Liver (tissue), 9 donors: Measurements from ENCODE around the gene HTRA1. TPM values are rescaled to one million over a fixed set of nuclear protein-coding genes. Genes with fewer than 3 reads are reported as not detected.

ENCODE experiments used
- DNase-seq: peaks from one replicate; pipeline ENCODE4 v3.0.0-alpha.2; 2017; ENCODE audit warnings: low spot score
- H3K27ac ChIP-seq, 2 donors: one replicate each; pipeline ENCODE4 v1.7.0; 2013; ENCODE audit warnings: inconsistent platforms in 2 of 2, low read length in 2 of 2, control low read depth in 1 of 2, low read depth in 1 of 2, mild to moderate bottlenecking in 1 of 2
- H3K27me3 ChIP-seq, 4 donors: one replicate each; pipeline versions ENCODE4 v1.6.1 to v1.7.0; 2013; ENCODE audit warnings: low read length in 3 of 4, inconsistent platforms in 1 of 4, mild to moderate bottlenecking in 1 of 4, moderate library complexity in 1 of 4; ENCODE audit not compliant: control insufficient read depth in 4 of 4, insufficient read depth in 4 of 4
- H3K36me3 ChIP-seq, 4 donors: one replicate each; pipeline versions ENCODE4 v1.6.1 to v1.7.0; 2013; ENCODE audit warnings: low read length in 3 of 4, mild to moderate bottlenecking in 3 of 4, low read depth in 1 of 4, moderate library complexity in 1 of 4; ENCODE audit not compliant: control insufficient read depth in 4 of 4, insufficient read depth in 3 of 4
- H3K4me1 ChIP-seq, 4 donors: one replicate each; pipeline versions ENCODE4 v1.6.1 to v1.7.0; 2013; ENCODE audit warnings: low read length in 3 of 4, mild to moderate bottlenecking in 3 of 4, moderate library complexity in 1 of 4; ENCODE audit not compliant: control insufficient read depth in 4 of 4, insufficient read depth in 4 of 4
- H3K4me3 ChIP-seq, 3 donors: one replicate each; pipeline versions ENCODE4 v1.6.1 to v1.7.0; 2013; ENCODE audit warnings: low read length in 3 of 3, control low read depth in 1 of 3, low read depth in 1 of 3, mild to moderate bottlenecking in 1 of 3
- H3K9ac ChIP-seq, 2 donors: one replicate each; pipeline ENCODE4 v1.7.0; 2013; ENCODE audit warnings: low read length in 2 of 2, mild to moderate bottlenecking in 2 of 2, moderate library complexity in 2 of 2, control low read depth in 1 of 2, low read depth in 1 of 2
- H3K9me3 ChIP-seq, 4 donors: one replicate each; pipeline versions ENCODE4 v1.6.1 to v1.7.0; 2013; ENCODE audit warnings: low read length in 3 of 4; ENCODE audit not compliant: control insufficient read depth in 4 of 4
- EGR1 ChIP-seq, 2 donors: IDR thresholded peaks; 2 replicates each; pipeline ENCODE4 v1.6.1; 2016 to 2018; ENCODE audit warnings: antibody characterized with exemption in 2 of 2, low read depth in 2 of 2
- FOXA1 ChIP-seq: IDR thresholded peaks from 2 replicates; pipeline ENCODE4 v1.6.1; 2016; ENCODE audit warnings: antibody characterized with exemption
- FOXA2 ChIP-seq: IDR thresholded peaks from 2 replicates; pipeline ENCODE4 v1.6.1; 2016; ENCODE audit warnings: antibody characterized with exemption
- GABPA ChIP-seq, 2 donors: IDR thresholded peaks in 1 of 2; conservative IDR thresholded peaks in 1 of 2; 2 replicates each; pipeline ENCODE4 v1.6.1; 2016; ENCODE audit warnings: antibody characterized with exemption in 2 of 2, mild to moderate bottlenecking in 1 of 2, moderate library complexity in 1 of 2
- HNF4A ChIP-seq, 2 donors: conservative IDR thresholded peaks; 2 replicates each; pipeline ENCODE4 v1.6.1; 2016; ENCODE audit warnings: antibody characterized with exemption in 2 of 2, mild to moderate bottlenecking in 2 of 2
- HNF4G ChIP-seq: IDR thresholded peaks from 2 replicates; pipeline ENCODE4 v1.6.1; 2016; ENCODE audit warnings: antibody characterized with exemption
- JUND ChIP-seq, 2 donors: IDR thresholded peaks; 2 replicates each; pipeline ENCODE4 v1.6.1; 2016; ENCODE audit warnings: antibody characterized with exemption in 2 of 2
- NR2F2 ChIP-seq: IDR thresholded peaks from 2 replicates; pipeline ENCODE4 v1.6.1; 2016; ENCODE audit warnings: antibody characterized with exemption
- RAD21 ChIP-seq, 2 donors: IDR thresholded peaks; 2 replicates each; pipeline ENCODE4 v1.6.1; 2016; ENCODE audit warnings: antibody characterized with exemption in 2 of 2, mild to moderate bottlenecking in 2 of 2
- REST ChIP-seq: IDR thresholded peaks from 2 replicates; pipeline ENCODE4 v1.6.1; 2016; ENCODE audit warnings: antibody characterized with exemption, mild to moderate bottlenecking
- RXRA ChIP-seq, 2 donors: IDR thresholded peaks; 2 replicates each; pipeline ENCODE4 v1.6.1; 2017 to 2018; ENCODE audit warnings: antibody characterized with exemption in 2 of 2, mild to moderate bottlenecking in 1 of 2
- SP1 ChIP-seq: IDR thresholded peaks from 2 replicates; pipeline ENCODE4 v1.6.1; 2018; ENCODE audit warnings: antibody characterized with exemption, mild to moderate bottlenecking
- TAF1 ChIP-seq: conservative IDR thresholded peaks from 2 replicates; pipeline ENCODE4 v1.6.1; 2016; ENCODE audit warnings: antibody characterized with exemption, mild to moderate bottlenecking
- YY1 ChIP-seq: IDR thresholded peaks from 2 replicates; pipeline ENCODE4 v1.6.1; 2016; ENCODE audit warnings: antibody characterized with exemption, mild to moderate bottlenecking
- WGBS: extraction: QIAGEN DNeasy Blood & Tissue Kit; methylation state at CpG from one replicate; pipeline ENCODE4 v1.1.7; 2013; 5-methylcytosine and 5-hydroxymethylcytosine counted together
- polyA plus RNA-seq, 2 donors: library from polyadenylated mRNA; stranded (reverse) in 1 of 2; unstranded in 1 of 2; fragments of 200-250 nt in 1 of 2; fragments of >200 nt in 1 of 2; fragmentation: Nextera tagmentation in 1 of 2; extraction: Ambion mirVana in 1 of 2; gene quantifications; one replicate each; pipeline versions ENCODE4 v1.2.1 to v1.2.3, GENCODE V29; 2013 to 2015
- total RNA-seq, 2 donors: library from RNA; depleted of rRNA; stranded (reverse); fragments of >200 nt; gene quantifications; one replicate each; pipeline ENCODE4 v1.2.3, GENCODE V29; 2014
- TF ChIP-seq, protein P1 (sequence below): IDR thresholded peaks from 2 replicates; pipeline ENCODE4 v1.6.1; 2016; ENCODE audit warnings: antibody characterized with exemption
- TF ChIP-seq, protein P2 (sequence below): fragments of 150-350 bp; IDR thresholded peaks from 2 replicates; pipeline ENCODE4 v1.5.1; 2017; ENCODE audit warnings: improper control_type of control experiment, low read depth, low read length; ENCODE audit not compliant: missing input control
- TF ChIP-seq, protein P3 (sequence below): IDR thresholded peaks from 2 replicates; pipeline ENCODE4 v1.6.1; 2016; ENCODE audit warnings: antibody characterized with exemption
- TF ChIP-seq, protein P4 (sequence below): IDR thresholded peaks from 2 replicates; pipeline ENCODE4 v1.6.1; 2016; ENCODE audit warnings: antibody characterized with exemption
- donor health status: healthy.
- donor health status: healthy.
- donor health status: healthy.
- donor health status: healthy.
- donor health status: healthy.

Gene HTRA1
- total and polyA plus RNA-seq, 4 donors = 4.3 to 289 (median 72.1) TPM

GRCh38 chr10:122480146-122480833 is 18.9 kb downstream of the HTRA1 start:
- Histone ChIP-seq H3K9ac (no peak overlapping the region), H3K4me3 (no peak overlapping the region), H3K27me3 (no peaks in the 10 kb centered on the region), H3K4me1 (no peaks in the 10 kb centered on the region), H3K36me3 (no peaks in the 10 kb centered on the region), H3K9me3 (no peaks in the 10 kb centered on the region), H3K27ac (no peak overlapping the region)
- WGBS = 95% methylated on average over 10 of the region's 10 CpGs
- no peak for DNase-seq
- no peak for TF ChIP-seq SP1
- TF ChIP-seq, protein P1, sequence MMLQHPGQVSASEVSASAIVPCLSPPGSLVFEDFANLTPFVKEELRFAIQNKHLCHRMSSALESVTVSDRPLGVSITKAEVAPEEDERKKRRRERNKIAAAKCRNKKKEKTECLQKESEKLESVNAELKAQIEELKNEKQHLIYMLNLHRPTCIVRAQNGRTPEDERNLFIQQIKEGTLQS = no peak
- TF ChIP-seq GABPA (IDR thresholded peaks at IDR 0.05 in 1 of 2, conservative IDR thresholded peaks at IDR 0.05 in 1 of 2) = no peak
- no peak for TF ChIP-seq JUND (IDR thresholded peaks at IDR 0.05)
- no peak for TF ChIP-seq FOXA2
- TF ChIP-seq NR2F2 = no peak
- TF ChIP-seq YY1 = no peak
- TF ChIP-seq HNF4G = no peak
- TF ChIP-seq, protein P2, sequence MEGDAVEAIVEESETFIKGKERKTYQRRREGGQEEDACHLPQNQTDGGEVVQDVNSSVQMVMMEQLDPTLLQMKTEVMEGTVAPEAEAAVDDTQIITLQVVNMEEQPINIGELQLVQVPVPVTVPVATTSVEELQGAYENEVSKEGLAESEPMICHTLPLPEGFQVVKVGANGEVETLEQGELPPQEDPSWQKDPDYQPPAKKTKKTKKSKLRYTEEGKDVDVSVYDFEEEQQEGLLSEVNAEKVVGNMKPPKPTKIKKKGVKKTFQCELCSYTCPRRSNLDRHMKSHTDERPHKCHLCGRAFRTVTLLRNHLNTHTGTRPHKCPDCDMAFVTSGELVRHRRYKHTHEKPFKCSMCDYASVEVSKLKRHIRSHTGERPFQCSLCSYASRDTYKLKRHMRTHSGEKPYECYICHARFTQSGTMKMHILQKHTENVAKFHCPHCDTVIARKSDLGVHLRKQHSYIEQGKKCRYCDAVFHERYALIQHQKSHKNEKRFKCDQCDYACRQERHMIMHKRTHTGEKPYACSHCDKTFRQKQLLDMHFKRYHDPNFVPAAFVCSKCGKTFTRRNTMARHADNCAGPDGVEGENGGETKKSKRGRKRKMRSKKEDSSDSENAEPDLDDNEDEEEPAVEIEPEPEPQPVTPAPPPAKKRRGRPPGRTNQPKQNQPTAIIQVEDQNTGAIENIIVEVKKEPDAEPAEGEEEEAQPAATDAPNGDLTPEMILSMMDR = no peak
- TF ChIP-seq, protein P3, sequence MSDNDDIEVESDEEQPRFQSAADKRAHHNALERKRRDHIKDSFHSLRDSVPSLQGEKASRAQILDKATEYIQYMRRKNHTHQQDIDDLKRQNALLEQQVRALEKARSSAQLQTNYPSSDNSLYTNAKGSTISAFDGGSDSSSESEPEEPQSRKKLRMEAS = no peak
- no peak for TF ChIP-seq RXRA (IDR thresholded peaks at IDR 0.05)
- TF ChIP-seq EGR1 (IDR thresholded peaks at IDR 0.05; ENCODE audit: low read depth in 2 of 2) = no peak

DNA sequence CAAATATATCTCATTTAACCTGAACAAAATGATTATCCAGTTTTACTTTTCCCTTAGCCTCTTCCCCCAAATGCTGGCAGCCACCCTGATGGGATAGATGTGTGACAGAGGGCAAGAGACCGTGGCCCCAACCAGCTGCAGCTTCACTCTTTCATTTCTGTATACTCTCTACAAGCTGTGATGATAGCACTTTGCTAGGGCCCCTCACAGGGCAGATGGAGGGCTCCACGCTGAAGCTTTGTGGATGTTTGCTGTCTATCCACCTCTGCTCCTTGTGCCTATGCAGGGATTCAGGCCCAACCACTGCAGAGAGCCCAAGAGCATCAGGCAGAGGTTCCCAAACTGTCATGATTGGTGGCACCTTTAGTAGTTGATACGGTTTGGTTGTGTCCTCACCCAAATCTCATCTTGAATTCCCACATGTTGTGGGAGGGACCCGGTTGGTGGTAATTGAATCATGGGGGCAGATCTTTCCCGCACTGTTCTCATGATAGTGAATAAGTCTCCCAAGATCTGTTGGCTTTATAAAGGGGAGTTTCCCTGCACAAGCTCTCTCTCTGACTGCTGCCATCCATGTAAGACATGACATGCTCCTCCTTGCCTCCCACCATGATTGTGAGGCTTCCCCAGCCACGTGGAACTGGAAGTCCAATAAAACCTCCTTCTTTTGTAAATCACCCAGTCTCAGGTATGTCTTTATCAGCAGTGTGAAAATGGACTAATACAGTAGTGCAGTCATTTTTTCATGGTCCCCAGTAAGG is 20.1 kb downstream of the HTRA1 start:
- H3K4me3 ChIP-seq = no peak overlapping the region
- H3K27me3 ChIP-seq = no peaks in the 10 kb centered on the region
- H3K4me1 ChIP-seq = no peaks in the 10 kb centered on the region
- no peaks in the 10 kb centered on the region for H3K36me3 ChIP-seq
- TF ChIP-seq NR2F2 = no peak
- TF ChIP-seq, protein P3 = no peak
- no peak for TF ChIP-seq HNF4A (conservative IDR thresholded peaks at IDR 0.05)
- TF ChIP-seq FOXA2 = no peak
- no peak for TF ChIP-seq REST
- TF ChIP-seq EGR1 (IDR thresholded peaks at IDR 0.05; ENCODE audit: low read depth in 2 of 2) = no peak
- TF ChIP-seq, protein P4, sequence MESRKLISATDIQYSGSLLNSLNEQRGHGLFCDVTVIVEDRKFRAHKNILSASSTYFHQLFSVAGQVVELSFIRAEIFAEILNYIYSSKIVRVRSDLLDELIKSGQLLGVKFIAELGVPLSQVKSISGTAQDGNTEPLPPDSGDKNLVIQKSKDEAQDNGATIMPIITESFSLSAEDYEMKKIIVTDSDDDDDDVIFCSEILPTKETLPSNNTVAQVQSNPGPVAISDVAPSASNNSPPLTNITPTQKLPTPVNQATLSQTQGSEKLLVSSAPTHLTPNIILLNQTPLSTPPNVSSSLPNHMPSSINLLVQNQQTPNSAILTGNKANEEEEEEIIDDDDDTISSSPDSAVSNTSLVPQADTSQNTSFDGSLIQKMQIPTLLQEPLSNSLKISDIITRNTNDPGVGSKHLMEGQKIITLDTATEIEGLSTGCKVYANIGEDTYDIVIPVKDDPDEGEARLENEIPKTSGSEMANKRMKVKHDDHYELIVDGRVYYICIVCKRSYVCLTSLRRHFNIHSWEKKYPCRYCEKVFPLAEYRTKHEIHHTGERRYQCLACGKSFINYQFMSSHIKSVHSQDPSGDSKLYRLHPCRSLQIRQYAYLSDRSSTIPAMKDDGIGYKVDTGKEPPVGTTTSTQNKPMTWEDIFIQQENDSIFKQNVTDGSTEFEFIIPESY = no peak
- TF ChIP-seq, protein P1 = no peak
- TF ChIP-seq JUND (IDR thresholded peaks at IDR 0.05) = no peak
- no peak for TF ChIP-seq RXRA (IDR thresholded peaks at IDR 0.05)
- no peak for TF ChIP-seq GABPA (IDR thresholded peaks at IDR 0.05 in 1 of 2, conservative IDR thresholded peaks at IDR 0.05 in 1 of 2)
- TF ChIP-seq SP1 = no peak
- TF ChIP-seq, protein P2 = no peak
- TF ChIP-seq HNF4G = no peak
- no peak for TF ChIP-seq RAD21 (IDR thresholded peaks at IDR 0.05)
- TF ChIP-seq TAF1 = no peak
- TF ChIP-seq FOXA1 = no peak
- no peak for TF ChIP-seq YY1
- no peak overlapping the region for H3K27ac ChIP-seq
- no peaks in the 10 kb centered on the region for H3K9me3 ChIP-seq
- WGBS = 91% methylated on average over 6 of the region's 6 CpGs
- no peak overlapping the region for H3K9ac ChIP-seq
- no peak for DNase-seq
